Smooth muscle cell of the brain vasculature (primary cell): ENCODE data around the gene GUCA2B.

Experiments
- DNase-seq: peaks from one replicate; pipeline ENCODE4 v3.0.0-alpha.2; 2012; ENCODE audit warnings: low read depth, low spot score

GUCA2B gene

DNA sequence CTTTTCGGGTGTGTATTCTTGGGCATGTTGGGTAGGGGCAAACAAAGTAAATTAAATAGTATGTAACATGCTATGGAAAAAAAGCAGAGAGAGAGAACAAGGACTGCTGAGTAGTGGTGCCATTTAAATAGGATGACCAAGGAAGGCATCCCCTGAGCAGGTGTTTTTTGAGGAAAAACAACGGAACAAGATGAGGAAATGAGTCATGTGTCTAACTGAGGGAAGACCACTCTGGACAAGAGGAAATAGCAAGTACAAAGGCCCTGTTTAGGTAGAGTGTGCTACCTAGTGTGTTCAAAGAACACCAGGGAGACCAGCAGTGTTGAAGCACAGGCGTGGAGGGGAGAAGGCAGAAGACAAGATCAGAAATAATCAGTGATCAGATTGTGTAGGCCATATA, 31.4 kb downstream of the GUCA2B start:
- no peak for DNase-seq

DNA sequence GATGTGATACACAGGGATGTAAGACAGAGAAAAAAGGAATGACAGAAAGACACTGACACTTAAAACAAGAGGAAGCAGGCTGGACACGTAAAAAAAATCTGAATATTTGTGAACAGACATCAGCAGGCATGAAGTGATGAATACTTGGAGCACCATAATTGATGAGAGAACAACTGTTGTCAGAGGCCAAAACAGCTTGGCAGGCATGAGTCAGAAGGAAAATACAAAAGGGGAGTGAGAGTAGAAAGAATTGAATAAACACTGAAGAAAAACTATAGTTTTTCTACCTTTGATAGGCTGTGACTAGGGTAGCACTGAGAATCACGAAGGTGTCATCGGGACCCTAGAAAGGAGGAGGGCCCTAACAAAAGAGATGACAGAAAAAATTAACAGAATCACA, 32.9 kb downstream of the GUCA2B start:
- no peak for DNase-seq

DNA sequence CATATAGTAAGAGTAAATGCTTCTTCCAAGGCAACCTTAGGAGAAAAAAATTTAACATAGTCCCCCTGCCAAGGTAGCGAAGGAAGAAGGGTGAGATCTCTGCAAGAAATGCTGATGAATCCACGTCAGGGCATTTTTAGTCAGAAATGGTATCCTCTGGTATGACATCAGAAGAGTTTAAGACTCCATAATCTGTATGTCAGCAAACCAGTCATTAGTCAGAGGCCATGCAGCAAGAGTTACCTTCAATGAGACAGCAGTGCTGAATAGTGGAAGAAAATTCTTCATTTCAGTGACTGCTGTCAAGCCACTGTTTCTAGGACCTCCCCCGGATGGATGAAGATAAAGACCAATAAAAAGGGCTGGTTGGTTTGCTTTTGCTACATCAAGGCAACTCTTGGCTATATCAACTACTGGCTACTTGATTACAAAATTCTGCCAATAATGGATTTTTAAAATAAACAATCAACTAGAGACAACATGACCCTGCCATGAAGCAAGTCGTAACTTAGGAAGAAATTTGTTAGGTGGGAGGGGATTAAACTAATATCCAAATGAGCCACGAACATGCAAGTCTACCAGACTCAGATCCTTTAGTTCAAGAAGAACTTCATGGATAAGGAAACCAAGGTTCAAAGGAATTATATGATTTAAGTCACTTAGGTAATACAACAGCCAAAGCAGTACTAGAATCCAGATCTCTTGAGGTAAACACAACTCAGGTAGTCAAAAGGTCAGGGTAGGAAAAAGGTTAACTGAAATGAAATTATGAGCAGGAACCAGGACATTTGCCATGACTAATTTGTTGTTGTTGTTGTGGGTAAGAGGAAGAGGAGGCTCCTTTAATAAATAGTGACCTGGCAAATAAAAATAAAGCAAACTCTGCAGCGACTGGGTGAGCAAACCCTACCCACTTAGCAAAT, 37.0 kb downstream of the GUCA2B start:
- DNase-seq: no peak

DNA sequence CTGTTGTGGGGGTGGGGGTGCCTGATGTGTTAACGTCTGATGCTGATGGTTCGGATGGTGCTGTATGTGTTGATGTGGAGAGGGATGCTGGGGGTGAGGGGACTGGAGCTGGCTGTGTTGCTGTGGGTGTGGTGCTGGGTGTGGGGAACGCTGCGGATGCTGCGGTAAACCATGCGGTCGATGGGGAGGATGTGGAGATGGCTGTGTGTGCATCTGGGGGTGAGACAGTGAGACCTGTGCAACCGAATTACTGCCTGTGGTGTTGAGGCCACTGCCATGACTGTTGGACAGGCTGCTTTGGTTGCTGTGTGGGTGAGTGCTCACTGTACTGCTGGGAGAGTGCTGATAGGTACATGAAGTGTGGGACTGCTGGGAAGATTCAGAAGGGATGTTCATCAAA, 38.1 kb downstream of the GUCA2B start:
- DNase-seq: no peak

DNA sequence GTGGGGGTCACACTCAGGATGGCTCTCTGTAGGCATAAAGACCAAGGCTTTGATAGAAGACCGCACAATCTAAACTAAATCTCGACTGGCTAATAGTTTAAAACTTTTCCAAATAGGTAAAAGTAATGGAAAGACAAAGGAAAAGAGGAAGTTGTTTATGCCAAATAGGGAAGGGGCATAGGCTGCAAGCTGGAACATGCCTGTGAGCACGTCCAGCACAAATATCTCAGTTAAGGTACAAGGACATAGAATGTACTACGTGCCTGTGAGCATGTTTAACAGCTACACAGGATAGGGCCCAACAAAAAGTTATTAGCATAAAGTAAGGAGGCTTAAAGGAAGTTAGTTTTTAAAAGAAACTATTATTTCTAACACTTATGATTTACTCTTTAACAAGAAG, 38.9 kb downstream of the GUCA2B start:
- no peak for DNase-seq

DNA sequence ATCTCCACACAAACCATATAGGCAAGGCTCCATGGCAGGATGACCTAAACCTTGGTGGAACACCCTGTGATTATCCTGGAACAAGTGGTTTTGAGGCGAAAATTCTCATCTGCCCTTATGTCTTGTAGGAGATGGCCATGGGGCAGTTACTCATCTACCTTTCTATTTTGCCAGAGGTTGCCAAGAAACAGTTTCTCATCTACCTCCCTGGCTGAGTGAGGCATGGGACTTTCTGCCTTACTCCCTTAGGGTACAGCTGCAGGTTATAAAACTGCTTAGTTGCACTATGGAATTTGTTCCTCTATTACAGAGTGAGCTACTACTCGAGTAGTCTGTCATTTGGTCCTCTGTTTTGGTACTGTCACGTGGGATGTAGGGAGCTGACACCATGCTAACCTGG, 42.6 kb downstream of the GUCA2B start:
- no peak for DNase-seq

DNA sequence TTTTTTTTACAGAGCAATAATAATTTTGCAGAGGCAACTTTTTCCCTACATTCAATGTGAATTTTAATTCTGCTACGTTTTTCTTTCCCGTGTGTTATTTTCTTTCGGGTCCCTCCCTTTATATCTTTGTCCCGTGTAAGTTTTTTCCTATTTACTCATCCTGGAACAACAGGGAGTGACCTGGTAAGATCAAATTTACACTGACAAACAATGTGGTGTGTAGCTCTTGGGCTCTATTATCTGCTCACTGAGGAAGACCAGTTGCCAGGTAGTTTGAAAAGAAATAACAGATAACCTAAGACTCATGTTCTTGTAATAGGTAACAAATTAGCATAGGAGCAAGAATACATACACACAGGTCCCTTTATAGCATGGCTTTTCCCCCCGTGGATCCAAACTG, 45.0 kb downstream of the GUCA2B start:
- DNase-seq: no peak

DNA sequence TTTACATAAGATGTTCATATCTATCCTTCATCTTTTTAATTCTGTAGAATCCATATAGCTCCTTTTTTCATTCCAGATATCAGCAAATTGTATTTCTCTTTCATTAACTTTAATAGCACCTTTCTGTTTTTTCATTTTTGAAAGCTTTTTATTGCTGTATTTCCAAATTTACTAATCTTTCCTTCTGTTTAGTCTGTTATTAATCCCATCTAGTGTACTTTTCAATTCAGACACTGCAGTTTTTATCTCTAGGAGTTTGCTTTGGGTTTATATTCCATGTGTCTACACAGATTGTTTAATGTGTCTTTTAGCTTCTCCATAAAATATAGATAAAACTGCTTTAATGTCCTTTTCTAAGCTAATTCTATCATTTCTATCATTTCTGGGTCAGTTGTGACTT, 48.8 kb downstream of the GUCA2B start:
- no peak for DNase-seq
